Vagina (tissue), 2 donors: ENCODE measurements around the gene ADGRG2.

ENCODE experiments used
- CTCF ChIP-seq, 3 experiments: fragments of 450-650 bp in 2 of 3; fragments of 200-600 bp in 1 of 3; sonication (generic) in 1 of 3; IDR thresholded peaks; one replicate each; pipeline ENCODE4 v1.5.1; 2017 to 2019; ENCODE audit warnings: antibody characterized with exemption in 3 of 3, mild to moderate bottlenecking in 2 of 3, moderate library complexity in 2 of 3
- POLR2AphosphoS5 ChIP-seq, 2 donors: sonication (generic); formaldehyde crosslinking; IDR thresholded peaks; one replicate each; pipeline ENCODE4 v1.9.0; 2017; ENCODE audit warnings: antibody characterized with exemption in 2 of 2, mild to moderate bottlenecking in 2 of 2, low read depth in 1 of 2; ENCODE audit not compliant: insufficient read depth in 1 of 2

- TF ChIP-seq CTCF (IDR thresholded peaks at IDR 0.05) (no peak), POLR2AphosphoS5 (IDR thresholded peaks at IDR 0.05; ENCODE audit: insufficient read depth in 1 of 2, low read depth in 1 of 2) (no peak)
Observed at GRCh38 chrX:18973527-18974192, 148.6 kb downstream of the ADGRG2 start.
